Measurements from ENCODE around the gene RHOBTB3. TPM values are rescaled to one million over a fixed set of nuclear protein-coding genes. Genes with fewer than 3 reads are reported as not detected.

The RHOBTB3 gene
- total RNA-seq, 4 donors from 2014 or later: 55.6 to 216 (median 135) TPM

- peaks cover 0 to 20% (median 4%) of the 10 kb centered on the region in 3 donors for H3K4me1 ChIP-seq
- no peak for ATAC-seq
- no peaks in the 10 kb centered on the region for H3K9me3 ChIP-seq
- H3K36me3 ChIP-seq: peaks cover 0 to 26% of the 10 kb centered on the region in 2 donors
- 89 to 100% methylated on average over 1 of the region's 1 CpG for WGBS, 2 donors (ENCODE audit: low coverage in 1 of 2)
- TF ChIP-seq EP300 (IDR thresholded peaks at IDR 0.05): no peak
- TF ChIP-seq POLR2A (IDR thresholded peaks at IDR 0.05): no peak
- no peak for TF ChIP-seq CTCF (IDR thresholded peaks at IDR 0.05)
- no peak for TF ChIP-seq POLR2AphosphoS5 (IDR thresholded peaks at IDR 0.05)
- H3K27me3 ChIP-seq: no peaks in the 10 kb centered on the region
- H3K27ac ChIP-seq: no peak overlapping the region
- no peak overlapping the region for H3K4me3 ChIP-seq
These were observed 12.7 kb downstream of the RHOBTB3 start for GRCh38 chr5:95743877-95744276.

GRCh38 chr5:95746194-95746593 lies 15.1 kb downstream of the RHOBTB3 start:
- Histone ChIP-seq H3K36me3 (peaks cover 0 to 43% of the 10 kb centered on the region in 2 donors), H3K9me3 (no peaks in the 10 kb centered on the region), H3K27me3 (no peaks in the 10 kb centered on the region), H3K27ac (no peak overlapping the region), H3K4me1 (peaks cover 0 to 23% (median 4%) of the 10 kb centered on the region in 3 donors), H3K4me3 (no peak overlapping the region)
- ATAC-seq: no peak
- TF ChIP-seq POLR2A (IDR thresholded peaks at IDR 0.05) (no peak), POLR2AphosphoS5 (IDR thresholded peaks at IDR 0.05) (no peak), CTCF (IDR thresholded peaks at IDR 0.05) (no peak), EP300 (IDR thresholded peaks at IDR 0.05) (no peak)

GRCh38 chr5:95746722-95747679 lies 15.9 kb downstream of the RHOBTB3 start:
- no peaks in the 10 kb centered on the region for H3K9me3 ChIP-seq
- peaks cover 0 to 23% (median 4%) of the 10 kb centered on the region in 3 donors for H3K4me1 ChIP-seq
- H3K4me3 ChIP-seq: no peak overlapping the region
- H3K36me3 ChIP-seq: peaks cover 0 to 50% of the 10 kb centered on the region in 2 donors
- 83 to 88% methylated on average over 6 of the region's 8 CpGs for WGBS, 2 donors (ENCODE audit: low coverage in 1 of 2)
- H3K27me3 ChIP-seq: no peaks in the 10 kb centered on the region
- ATAC-seq: no peak
- TF ChIP-seq CTCF (IDR thresholded peaks at IDR 0.05): no peak
- TF ChIP-seq EP300 (IDR thresholded peaks at IDR 0.05): no peak
- no peak for TF ChIP-seq POLR2AphosphoS5 (IDR thresholded peaks at IDR 0.05)
- no peak for TF ChIP-seq POLR2A (IDR thresholded peaks at IDR 0.05)
- no peak overlapping the region for H3K27ac ChIP-seq

- Histone ChIP-seq H3K27ac (no peak overlapping the region), H3K4me1 (peaks cover 0 to 23% (median 4%) of the 10 kb centered on the region in 3 donors), H3K4me3 (no peak overlapping the region), H3K27me3 (no peaks in the 10 kb centered on the region), H3K9me3 (no peaks in the 10 kb centered on the region), H3K36me3 (peaks cover 0 to 61% of the 10 kb centered on the region in 2 donors)
- WGBS, 2 donors (ENCODE audit: low coverage in 1 of 2): 33 to 45% methylated on average over 1 to 2 of the region's 2 CpGs
- no peak for ATAC-seq
- TF ChIP-seq CTCF (IDR thresholded peaks at IDR 0.05) (no peak), POLR2AphosphoS5 (IDR thresholded peaks at IDR 0.05) (no peak), EP300 (IDR thresholded peaks at IDR 0.05) (no peak), POLR2A (IDR thresholded peaks at IDR 0.05) (no peak)
These were observed 17.0 kb downstream of the RHOBTB3 start for GRCh38 chr5:95748133-95748532.

GRCh38 chr5:95754545-95754944 lies 23.4 kb downstream of the RHOBTB3 start:
- no peak overlapping the region for H3K27ac ChIP-seq
- no peaks in the 10 kb centered on the region for H3K27me3 ChIP-seq
- H3K4me3 ChIP-seq: no peak overlapping the region
- H3K4me1 ChIP-seq: peaks cover 0 to 10% (median 0%) of the 10 kb centered on the region in 3 donors
- WGBS, 2 donors (ENCODE audit: low coverage in 1 of 2): 40 to 79% methylated on average over 2 of the region's 2 CpGs
- ATAC-seq: no peak
- TF ChIP-seq EP300 (IDR thresholded peaks at IDR 0.05) (no peak), POLR2AphosphoS5 (IDR thresholded peaks at IDR 0.05) (no peak), CTCF (IDR thresholded peaks at IDR 0.05) (no peak), POLR2A (IDR thresholded peaks at IDR 0.05) (no peak)
- H3K36me3 ChIP-seq: peaks cover 0 to 82% of the 10 kb centered on the region in 2 donors
- H3K9me3 ChIP-seq: no peaks in the 10 kb centered on the region
